ENCODE results near the gene CAMK2N1. TPM values are rescaled to one million over a fixed set of nuclear protein-coding genes. Genes with fewer than 3 reads are reported as not detected.

Gene CAMK2N1
- total and polyA plus RNA-seq, 2 of the 13 experiments (the other 11 are each of a cell fraction or from before 2014, with no cell fraction given) = 38.0 to 38.6 TPM

DNA sequence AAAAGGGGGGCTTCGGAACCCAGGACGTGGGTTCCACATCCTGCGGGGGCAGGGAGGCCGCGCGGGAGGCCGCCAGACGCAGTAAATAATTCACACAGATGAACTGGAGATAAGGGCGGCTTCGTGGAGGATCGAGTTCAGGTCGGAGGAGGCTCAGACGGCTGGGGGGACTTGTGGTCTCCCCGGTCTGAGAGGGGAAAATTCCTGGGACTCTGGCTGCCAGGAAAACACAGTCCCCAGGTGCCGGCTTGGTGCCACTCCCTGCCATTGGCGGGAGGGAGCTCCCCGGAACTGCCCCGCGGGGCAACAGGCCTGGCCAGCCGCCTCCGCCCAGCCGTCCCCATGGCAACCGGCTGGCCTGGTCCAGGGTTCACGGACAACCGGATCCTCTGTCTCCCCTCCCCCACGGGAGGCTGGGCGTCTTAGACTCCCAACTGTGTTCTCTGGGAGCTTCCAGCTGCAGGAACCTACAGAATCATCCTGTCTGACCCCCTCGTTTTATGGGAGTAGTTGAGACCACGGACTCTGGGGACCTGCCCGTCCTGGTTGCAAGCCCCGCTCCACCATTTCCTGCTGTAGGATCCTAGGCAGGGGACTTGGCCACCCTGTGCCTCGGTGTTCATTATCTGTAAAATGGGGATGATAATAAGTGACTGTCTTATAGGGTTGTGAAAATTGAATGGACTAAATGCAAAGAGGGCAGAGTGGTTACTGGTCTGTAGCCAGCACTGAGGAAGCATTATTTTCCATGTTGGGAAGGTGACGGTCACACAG lies 9.6 kb downstream of the CAMK2N1 start (continued):
- no peak for TF ChIP-seq SOX6 (IDR thresholded peaks at IDR 0.05)
- peak; percentile 88 for TF ChIP-seq SOX6 (CRISPR knock-in tag; IDR thresholded peaks at IDR 0.05)
- TF ChIP-seq HNRNPL (IDR thresholded peaks at IDR 0.05; ENCODE audit: low read depth, low read length) = peak; percentile 94
- TF ChIP-seq, protein P1, sequence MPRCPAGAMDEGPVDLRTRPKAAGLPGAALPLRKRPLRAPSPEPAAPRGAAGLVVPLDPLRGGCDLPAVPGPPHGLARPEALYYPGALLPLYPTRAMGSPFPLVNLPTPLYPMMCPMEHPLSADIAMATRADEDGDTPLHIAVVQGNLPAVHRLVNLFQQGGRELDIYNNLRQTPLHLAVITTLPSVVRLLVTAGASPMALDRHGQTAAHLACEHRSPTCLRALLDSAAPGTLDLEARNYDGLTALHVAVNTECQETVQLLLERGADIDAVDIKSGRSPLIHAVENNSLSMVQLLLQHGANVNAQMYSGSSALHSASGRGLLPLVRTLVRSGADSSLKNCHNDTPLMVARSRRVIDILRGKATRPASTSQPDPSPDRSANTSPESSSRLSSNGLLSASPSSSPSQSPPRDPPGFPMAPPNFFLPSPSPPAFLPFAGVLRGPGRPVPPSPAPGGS (CRISPR knock-in tag; IDR thresholded peaks at IDR 0.05) = 0 out of 2 replicates have a peak, but pooled peaks have one; percentile 61
- TF ChIP-seq, protein P2, sequence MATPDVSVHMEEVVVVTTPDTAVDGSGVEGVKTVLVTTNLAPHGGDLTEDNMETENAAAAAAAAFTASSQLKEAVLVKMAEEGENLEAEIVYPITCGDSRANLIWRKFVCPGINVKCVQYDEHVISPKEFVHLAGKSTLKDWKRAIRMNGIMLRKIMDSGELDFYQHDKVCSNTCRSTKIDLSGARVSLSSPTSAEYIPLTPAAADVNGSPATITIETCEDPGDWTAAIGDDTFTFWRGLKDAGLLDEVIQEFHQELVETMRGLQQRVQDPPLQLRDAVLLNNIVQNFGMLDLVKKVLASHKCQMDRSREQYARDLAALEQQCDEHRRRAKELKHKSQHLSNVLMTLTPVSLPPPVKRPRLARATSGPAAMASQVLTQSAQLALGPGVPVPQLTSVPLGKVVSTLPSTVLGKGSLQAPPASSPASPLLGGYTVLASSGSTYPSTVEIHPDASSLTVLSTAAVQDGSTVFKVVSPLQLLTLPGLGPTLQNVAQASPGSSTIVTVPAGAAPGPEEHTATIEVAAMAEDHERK (CRISPR knock-in tag; IDR thresholded peaks at IDR 0.05; ENCODE audit: low read depth) = no peak
- peak; percentile 84; the same call in 1 of the 2 replicates for TF ChIP-seq MTA1 (CRISPR knock-in tag; IDR thresholded peaks at IDR 0.05; ENCODE audit: borderline replicate concordance)
- no peak for TF ChIP-seq SP1 (IDR thresholded peaks at IDR 0.05)
- TF ChIP-seq SP1 (CRISPR knock-in tag; IDR thresholded peaks at IDR 0.05) = peak; percentile 32; the same call in 1 of the 2 replicates
- TF ChIP-seq, protein P3, sequence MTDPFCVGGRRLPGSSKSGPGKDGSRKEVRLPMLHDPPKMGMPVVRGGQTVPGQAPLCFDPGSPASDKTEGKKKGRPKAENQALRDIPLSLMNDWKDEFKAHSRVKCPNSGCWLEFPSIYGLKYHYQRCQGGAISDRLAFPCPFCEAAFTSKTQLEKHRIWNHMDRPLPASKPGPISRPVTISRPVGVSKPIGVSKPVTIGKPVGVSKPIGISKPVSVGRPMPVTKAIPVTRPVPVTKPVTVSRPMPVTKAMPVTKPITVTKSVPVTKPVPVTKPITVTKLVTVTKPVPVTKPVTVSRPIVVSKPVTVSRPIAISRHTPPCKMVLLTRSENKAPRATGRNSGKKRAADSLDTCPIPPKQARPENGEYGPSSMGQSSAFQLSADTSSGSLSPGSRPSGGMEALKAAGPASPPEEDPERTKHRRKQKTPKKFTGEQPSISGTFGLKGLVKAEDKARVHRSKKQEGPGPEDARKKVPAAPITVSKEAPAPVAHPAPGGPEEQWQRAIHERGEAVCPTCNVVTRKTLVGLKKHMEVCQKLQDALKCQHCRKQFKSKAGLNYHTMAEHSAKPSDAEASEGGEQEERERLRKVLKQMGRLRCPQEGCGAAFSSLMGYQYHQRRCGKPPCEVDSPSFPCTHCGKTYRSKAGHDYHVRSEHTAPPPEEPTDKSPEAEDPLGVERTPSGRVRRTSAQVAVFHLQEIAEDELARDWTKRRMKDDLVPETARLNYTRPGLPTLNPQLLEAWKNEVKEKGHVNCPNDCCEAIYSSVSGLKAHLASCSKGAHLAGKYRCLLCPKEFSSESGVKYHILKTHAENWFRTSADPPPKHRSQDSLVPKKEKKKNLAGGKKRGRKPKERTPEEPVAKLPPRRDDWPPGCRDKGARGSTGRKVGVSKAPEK (CRISPR knock-in tag; IDR thresholded peaks at IDR 0.05; ENCODE audit: borderline replicate concordance) = no peak
- TF ChIP-seq, protein P4, sequence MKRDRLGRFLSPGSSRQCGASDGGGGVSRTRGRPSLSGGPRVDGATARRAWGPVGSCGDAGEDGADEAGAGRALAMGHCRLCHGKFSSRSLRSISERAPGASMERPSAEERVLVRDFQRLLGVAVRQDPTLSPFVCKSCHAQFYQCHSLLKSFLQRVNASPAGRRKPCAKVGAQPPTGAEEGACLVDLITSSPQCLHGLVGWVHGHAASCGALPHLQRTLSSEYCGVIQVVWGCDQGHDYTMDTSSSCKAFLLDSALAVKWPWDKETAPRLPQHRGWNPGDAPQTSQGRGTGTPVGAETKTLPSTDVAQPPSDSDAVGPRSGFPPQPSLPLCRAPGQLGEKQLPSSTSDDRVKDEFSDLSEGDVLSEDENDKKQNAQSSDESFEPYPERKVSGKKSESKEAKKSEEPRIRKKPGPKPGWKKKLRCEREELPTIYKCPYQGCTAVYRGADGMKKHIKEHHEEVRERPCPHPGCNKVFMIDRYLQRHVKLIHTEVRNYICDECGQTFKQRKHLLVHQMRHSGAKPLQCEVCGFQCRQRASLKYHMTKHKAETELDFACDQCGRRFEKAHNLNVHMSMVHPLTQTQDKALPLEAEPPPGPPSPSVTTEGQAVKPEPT (CRISPR knock-in tag; IDR thresholded peaks at IDR 0.05; ENCODE audit: low read depth) = 0 out of 2 replicates have a peak, but pooled peaks have one; percentile 54
- peak; percentile 60 for TF ChIP-seq MIXL1 (CRISPR knock-in tag; IDR thresholded peaks at IDR 0.05)
- peak; percentile 44; the same call in 1 of the 2 replicates for TF ChIP-seq KMT2B (CRISPR knock-in tag; IDR thresholded peaks at IDR 0.05)
- TF ChIP-seq ZKSCAN8 (CRISPR knock-in tag; IDR thresholded peaks at IDR 0.05; ENCODE audit: borderline replicate concordance) = peak; percentile 72
- peak; percentile 84 to 89 for TF ChIP-seq EP300 (IDR thresholded peaks at IDR 0.05; ENCODE audit: low read depth in 2 of 2, low read length in 2 of 2)
- peak; percentile 88; the same call in 1 of the 2 replicates for TF ChIP-seq EP300 (CRISPR knock-in tag; IDR thresholded peaks at IDR 0.05; ENCODE audit: borderline replicate concordance)
- TF ChIP-seq YEATS4 (CRISPR knock-in tag; IDR thresholded peaks at IDR 0.05; ENCODE audit: borderline replicate concordance) = peak; percentile 72; the same call in 1 of the 2 replicates
- TF ChIP-seq, protein P5, sequence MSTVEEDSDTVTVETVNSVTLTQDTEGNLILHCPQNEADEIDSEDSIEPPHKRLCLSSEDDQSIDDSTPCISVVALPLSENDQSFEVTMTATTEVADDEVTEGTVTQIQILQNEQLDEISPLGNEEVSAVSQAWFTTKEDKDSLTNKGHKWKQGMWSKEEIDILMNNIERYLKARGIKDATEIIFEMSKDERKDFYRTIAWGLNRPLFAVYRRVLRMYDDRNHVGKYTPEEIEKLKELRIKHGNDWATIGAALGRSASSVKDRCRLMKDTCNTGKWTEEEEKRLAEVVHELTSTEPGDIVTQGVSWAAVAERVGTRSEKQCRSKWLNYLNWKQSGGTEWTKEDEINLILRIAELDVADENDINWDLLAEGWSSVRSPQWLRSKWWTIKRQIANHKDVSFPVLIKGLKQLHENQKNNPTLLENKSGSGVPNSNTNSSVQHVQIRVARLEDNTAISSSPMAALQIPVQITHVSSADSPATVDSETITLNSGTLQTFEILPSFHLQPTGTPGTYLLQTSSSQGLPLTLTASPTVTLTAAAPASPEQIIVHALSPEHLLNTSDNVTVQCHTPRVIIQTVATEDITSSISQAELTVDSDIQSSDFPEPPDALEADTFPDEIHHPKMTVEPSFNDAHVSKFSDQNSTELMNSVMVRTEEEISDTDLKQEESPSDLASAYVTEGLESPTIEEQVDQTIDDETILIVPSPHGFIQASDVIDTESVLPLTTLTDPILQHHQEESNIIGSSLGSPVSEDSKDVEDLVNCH (CRISPR knock-in tag; IDR thresholded peaks at IDR 0.05) = no peak
- TF ChIP-seq ZNF776 (CRISPR knock-in tag; IDR thresholded peaks at IDR 0.05) = 0 out of 2 replicates have a peak, but pooled peaks have one; percentile 68
- peak; percentile 26; the same call in 1 of the 2 replicates for TF ChIP-seq TMF1 (CRISPR knock-in tag; IDR thresholded peaks at IDR 0.05; ENCODE audit: low read depth)
